GM10847 (cell line): ENCODE measurements around the gene MAPK10.

ENCODE experiments used
- POLR2A ChIP-seq: IDR thresholded peaks from 2 replicates; pipeline ENCODE4 v1.6.1; 2011; ENCODE audit not compliant: insufficient read length; ENCODE audit errors: extremely low read depth

Gene MAPK10

DNA sequence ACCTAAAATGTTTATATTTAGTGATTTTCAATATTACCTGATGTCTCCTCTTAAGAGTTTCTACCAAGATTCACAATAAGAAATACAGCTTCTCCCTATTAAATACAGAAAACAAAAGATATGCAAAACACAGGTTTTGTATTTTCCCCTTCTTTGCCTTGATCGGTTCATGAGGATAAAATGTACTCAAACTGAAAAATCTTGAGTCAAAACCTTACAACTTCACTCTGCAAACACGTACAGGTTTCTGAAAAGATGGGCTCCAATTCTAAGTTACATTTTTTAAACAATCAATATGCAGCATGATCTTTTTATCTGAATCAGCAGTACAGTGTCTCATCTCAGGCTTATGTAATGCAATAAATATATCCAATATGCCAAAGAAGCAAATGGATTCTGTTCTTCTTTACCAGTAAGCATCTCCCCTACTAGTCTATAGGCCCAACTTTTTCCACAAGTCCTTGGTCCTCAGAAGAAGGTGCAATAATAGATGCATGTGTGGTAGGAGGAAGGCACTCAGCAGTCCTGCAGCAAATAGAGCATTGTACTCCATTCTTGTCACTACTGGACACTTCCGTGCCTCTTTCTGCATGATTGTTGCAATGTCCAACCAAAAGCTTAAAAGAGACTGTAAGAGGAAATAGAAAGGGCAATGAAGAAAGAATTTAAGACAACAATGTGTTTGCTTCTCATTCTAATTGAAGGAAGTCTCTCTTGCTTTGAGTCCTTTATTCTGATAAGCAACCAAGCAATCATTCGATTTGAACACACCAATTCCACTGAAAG, 3.2 kb downstream of the MAPK10 start:
- no peak for TF ChIP-seq POLR2A

DNA sequence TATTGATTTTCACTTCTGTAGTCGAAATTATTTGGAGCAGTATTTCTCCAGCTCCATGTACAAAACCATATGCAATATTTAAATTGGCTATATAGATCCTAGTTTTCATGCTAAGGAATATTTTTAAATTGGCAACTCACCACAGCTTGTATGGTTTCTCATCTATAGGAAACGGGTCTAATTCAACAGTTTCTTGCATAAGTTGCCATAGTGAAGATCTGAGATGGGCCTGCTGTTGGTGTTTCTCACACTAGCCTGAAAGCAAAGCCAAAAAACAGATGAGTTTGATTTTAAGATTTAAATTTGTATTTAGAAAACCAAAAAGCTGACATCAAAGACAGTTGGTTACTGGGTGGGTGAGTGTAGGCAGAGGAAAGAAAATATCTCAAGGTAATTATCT, 5.5 kb downstream of the MAPK10 start:
- TF ChIP-seq POLR2A, result no peak

DNA sequence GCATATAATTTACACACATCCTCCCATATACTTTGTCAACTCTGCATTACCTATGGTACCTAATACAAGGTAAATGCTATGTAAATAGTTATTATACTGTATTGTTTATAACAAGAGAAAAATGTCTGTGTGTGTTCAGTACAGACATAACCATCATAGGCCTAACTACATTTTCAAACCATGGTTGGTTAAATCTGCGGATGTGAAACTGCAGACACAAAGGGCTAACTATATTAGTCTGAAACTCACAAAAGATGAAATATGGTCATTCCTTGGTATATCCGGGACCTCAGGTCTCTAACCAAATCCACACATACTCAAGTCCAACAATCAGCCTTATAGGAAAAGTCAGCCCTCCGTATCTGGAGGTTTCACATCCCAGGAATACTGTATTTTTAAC, 13.5 kb downstream of the MAPK10 start:
- no peak for TF ChIP-seq POLR2A

DNA sequence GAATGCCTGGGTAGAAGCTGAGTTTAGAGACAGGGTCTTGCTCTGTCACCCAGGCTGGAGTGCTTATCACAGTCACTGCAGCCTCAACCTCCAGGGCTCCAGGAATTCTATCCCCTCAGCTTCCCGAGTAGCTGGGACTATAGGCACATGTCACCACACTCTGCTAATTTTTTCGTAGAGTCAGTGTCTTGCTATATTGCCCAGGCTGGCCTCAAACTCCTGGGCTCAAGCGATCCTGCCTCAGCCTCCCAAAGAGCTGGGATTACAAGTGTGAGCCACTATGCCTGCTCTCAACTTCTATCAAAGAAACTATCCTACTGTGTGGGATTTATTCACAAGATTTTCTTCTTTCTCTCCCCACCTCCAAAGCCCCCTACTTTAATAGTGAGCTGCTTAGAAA, 15.7 kb downstream of the MAPK10 start:
- TF ChIP-seq POLR2A, result no peak

DNA sequence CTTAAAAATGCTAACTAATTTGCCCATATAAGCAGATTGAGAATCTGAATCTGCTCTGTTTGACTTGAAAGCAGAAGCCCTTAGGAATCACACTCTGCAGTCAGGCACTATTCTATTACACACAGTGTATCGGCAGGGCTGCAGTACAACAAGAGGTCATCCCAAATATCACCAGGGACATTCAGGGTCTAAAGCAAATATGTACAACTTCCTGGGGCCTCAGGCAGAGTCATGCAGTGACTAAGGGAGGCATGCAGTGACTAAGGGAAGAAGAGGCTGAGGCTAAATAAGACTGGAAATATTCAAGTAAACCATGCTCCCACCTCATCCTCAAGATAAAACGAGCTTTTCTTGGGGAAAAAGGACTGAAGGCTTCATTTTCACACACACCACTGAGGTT, 20.9 kb downstream of the MAPK10 start:
- TF ChIP-seq POLR2A, result no peak

DNA sequence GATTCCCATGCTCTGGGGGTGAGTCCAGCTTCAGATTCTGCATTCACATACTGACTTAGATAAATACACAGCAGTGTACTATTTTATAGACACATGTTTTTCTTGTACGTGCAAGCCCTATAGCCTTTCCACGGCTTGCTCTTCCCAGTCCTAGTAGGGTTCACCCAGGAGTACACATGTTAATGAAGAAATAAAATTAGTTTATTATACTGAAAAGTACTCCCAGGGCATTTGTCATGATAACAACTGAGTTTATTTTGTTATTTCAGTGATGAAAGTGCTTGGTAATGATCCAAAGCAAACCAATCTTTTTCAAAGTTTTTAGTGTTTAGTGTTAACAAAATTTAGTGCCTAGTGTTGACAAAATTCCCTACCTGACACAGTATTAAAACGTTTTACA, 21.3 kb downstream of the MAPK10 start:
- no peak for TF ChIP-seq POLR2A

DNA sequence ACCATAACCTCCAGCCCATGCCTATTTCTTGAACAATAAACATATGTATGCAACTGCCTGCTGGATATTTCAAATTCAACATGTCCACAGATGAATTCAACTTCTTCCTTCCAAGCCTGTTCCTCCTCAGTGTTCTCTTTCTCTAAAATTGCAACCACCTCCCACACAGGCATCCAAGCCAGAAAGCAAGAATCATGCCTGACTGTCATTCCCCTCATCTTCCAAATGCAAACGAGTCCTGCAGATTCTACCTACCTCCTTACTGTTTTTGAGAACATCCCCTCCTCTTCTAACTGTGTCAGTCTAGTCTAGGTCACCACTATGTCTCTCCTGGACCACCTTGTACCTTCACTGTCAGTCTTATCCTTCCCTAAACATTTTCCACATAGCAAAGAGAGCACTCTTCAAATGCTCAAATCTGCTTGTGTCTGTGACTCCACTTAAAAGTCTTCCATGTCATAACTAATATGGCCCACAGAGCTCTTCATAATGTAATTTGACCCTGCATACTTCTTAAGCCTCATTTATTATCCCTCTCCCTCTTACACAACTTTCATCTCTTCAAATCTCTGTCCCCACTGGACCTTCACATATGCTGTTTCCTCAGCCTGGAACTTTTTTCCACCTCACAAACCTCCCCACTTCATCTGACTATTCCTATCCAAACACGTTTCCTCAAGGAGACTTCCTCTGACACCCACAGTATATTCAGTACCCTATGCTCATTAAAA, 25.7 kb downstream of the MAPK10 start:
- TF ChIP-seq POLR2A, result no peak

DNA sequence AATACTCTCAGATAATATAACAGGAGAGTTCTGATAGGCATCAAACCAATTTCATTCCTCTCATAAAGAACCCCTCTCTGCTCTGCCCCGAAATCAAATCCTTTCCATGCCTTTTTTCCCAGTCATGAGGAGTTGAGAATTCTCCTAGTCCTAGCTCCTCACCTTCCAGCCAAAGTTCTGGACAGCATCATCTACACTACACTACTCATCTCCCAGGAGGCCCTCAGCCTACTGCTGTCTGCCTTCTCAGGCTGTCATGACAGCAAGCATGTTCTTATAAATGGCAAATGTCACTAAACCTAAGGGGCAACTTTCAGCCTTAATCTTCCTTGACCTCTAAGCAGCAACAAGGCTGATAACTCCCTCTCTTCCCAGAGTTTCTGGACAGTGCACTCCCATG, 26.6 kb downstream of the MAPK10 start:
- no peak for TF ChIP-seq POLR2A

DNA sequence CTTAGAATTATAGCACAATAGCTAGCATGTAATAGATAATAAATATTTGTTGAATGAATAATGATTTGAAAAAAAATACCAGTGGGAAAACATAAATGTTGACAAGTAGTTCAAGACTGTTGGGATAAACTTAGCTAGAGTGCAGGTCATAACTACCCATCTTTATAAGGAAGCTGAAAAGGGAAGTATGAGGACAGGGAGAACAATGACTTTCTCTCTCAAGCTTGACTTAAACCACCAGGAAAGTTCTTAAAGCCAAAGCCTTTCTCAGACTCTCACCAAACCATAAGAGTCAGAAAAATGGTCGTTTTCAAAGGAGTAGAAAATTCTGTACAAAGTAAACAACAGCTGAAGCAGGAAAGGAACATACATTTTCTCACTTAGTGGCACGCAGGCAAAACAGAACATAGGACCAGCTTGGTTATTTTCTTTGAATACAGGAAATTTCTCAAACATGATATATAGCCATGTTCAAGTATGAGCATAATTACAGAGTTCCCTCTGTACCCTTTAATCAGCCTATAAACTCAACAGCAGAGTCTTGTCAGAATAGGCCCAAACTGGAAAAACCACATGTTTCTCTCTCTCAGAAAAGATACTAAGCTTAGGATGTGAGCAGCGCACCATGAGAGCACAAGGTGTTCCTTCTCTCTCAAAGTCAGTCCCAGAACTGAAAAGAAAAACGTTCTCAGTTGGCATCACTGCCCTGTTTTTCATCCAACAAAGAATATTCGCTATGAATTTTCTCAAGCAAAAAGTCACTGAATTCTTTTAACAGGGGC, 28.7 kb downstream of the MAPK10 start:
- TF ChIP-seq POLR2A, result no peak

DNA sequence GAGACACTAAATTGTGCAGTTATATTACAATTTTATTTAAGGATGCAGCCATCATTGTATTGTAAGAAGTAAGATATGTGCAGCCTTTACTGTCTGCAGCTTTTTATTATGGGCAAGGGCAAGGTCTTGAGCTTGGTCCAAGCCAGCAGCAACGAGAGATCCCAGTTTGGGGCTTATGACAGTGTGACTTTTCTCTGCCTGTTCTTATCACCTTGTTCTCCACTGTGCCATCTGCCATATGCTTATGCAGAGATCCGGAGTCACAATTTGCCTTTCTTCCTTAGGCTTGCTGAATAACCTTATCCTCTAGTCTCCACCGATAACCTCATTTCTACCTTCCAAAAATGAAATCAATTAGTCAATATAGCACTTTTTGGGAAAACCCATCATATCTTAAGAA, 30.4 kb downstream of the MAPK10 start:
- no peak for TF ChIP-seq POLR2A

DNA sequence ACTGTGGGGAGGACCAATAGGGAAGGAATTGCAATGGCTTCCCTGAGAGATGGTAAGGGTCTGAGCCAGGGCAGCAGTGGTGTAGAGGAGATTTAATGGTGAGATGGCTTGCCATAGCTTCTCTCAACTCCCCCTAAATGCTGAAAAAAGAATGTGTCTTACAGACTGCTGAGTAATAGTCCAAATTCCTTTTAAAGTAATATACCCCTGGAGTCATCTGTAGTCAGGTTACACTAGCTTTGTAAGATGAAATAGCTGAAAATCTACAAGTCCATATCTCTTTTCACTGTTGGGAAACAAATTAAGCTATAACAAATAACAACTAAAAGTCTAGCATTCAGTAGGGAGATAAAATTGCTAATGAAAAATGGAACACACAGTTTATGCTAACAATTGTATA, 33.5 kb downstream of the MAPK10 start:
- no peak for TF ChIP-seq POLR2A

DNA sequence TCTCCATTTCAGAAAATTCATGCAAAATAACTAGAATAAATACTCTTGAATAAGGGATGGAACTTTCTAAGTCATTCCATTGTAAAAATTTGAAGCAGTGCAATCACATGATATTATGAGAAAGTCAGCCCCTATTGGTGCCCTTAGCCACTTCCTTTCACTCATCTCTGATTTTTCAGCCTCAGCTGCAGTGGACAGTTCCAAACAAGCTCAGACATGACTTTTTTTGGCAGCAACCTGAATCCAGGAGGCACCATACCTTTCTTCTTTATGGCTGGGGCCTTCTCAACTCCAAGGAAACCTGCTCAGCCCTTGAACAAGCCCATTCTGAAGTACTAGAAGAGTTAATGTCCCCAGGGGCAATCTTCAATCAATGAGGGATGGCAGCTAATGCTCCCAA, 40.5 kb downstream of the MAPK10 start:
- no peak for TF ChIP-seq POLR2A

DNA sequence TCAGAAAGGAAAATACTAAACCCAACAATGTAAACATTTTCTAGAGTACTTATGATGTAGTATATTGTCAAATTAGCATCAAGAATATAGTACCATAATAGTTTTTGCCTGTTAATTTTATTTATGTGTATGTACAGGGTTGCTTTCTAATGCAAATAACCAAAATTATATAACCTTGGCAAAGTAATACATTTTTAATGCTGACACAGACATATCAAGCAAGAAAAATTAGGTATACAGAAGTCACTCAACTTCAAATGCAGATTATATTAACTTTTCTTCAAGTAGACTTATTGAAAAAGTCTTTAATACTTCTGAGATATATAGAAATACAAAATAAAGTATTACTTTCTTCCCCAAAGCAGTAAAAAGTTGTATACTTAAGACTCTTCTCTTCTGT, 44.3 kb downstream of the MAPK10 start:
- no peak for TF ChIP-seq POLR2A

DNA sequence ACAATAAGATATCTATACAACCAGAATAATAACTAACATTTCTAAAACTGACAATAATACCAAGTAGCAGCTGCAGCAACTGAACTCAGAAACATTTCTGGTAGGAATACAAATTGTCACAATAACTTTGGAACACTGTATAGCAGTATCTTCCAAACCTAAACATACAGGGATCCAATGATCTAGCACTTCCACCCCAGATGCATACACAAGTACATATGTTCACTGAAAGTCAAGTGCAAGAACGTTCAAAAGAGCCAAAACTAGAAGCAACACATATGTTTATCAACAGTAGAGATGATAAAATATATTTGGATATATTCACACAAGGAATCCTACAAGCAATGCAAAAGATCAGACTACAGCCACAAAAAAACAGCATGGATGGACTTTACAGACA, 46.2 kb downstream of the MAPK10 start:
- TF ChIP-seq POLR2A, result no peak

DNA sequence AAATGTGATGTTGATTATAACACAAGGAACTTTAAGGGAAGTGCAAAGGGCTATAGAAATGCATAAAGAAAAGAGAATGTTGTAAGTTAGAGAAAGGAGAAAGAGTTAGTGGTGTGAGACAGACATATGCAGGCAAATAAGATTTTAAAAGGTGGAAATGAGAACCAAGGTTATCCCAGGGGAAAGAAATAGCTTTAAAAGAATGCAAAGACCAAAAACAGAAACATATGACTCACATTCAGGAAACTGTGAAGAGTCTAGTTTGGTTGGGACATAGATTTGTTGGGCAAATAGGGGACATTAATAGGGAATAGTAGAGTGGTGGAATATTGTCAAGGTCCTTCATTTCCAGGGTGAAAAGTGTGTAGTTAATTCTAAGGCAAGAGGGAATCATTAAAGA, 52.4 kb downstream of the MAPK10 start:
- TF ChIP-seq POLR2A, result no peak

DNA sequence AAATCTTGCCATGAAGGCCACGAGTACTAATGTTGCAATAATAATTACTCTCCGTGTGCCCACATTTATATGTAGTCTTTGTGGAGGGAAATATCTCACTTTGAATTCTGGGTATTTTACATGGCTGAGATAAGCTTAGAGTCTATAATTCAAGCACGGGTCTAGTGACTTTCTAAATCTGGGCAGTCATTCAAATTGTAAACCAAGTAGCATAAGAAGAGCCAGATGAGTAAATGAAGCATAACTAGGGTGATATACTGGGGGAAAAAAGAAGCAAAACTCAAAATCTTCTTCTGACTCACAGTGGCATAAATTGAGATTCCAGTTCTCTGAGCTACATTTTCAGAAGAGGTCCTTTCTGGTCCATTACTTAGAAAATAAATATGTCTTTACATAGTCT, 53.0 kb downstream of the MAPK10 start:
- no peak for TF ChIP-seq POLR2A
